ENCODE measurements around the gene DCAF7.

The DCAF7 gene

DNA sequence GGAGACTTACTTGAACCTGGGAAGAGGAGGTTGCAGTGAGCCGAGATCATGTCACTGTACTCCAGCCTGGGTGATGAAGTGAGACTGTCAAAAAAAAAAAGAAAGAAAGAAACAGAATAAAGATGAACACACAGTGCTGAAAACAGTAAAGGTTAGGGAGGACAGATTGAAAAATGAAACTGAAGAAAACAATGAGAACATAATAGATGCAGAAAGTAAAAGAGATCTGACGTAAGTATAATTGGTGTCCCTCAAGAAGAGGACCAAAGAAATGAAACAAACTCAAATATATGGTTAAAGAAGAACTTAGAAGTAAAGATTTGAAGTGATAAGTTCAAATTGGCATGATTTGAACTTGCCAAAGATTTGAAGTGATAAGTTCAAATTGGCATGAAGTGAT is 7.1 kb downstream of the DCAF7 start:
- TF ChIP-seq, protein P1, sequence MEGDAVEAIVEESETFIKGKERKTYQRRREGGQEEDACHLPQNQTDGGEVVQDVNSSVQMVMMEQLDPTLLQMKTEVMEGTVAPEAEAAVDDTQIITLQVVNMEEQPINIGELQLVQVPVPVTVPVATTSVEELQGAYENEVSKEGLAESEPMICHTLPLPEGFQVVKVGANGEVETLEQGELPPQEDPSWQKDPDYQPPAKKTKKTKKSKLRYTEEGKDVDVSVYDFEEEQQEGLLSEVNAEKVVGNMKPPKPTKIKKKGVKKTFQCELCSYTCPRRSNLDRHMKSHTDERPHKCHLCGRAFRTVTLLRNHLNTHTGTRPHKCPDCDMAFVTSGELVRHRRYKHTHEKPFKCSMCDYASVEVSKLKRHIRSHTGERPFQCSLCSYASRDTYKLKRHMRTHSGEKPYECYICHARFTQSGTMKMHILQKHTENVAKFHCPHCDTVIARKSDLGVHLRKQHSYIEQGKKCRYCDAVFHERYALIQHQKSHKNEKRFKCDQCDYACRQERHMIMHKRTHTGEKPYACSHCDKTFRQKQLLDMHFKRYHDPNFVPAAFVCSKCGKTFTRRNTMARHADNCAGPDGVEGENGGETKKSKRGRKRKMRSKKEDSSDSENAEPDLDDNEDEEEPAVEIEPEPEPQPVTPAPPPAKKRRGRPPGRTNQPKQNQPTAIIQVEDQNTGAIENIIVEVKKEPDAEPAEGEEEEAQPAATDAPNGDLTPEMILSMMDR (conservative IDR thresholded peaks at IDR 0.05; ENCODE audit: low read length): no peak
- no peak overlapping the region for H3K4me3 ChIP-seq (ENCODE audit: low read length)
- DNase-seq (ENCODE audit: low read depth): no peak

DNA sequence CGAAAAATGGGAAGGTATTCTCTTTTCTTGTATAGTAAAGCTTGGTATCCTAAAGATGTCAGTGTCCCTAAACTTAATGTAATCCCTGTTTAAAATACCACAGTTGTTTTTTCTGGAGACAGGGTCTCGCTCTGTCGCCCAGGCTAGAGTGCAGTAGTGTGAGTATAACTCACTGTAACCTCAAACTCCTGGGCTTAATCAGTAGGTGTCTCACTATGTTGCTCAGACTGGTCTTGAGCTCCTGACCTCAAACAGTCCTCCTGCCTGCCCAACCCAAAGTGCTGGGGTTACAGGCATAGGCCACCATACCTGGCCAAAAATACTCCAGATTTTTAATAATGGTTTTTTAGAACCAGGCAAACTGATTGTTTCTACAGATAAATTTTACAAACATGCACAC is 8.2 kb downstream of the DCAF7 start:
- H3K4me3 ChIP-seq (ENCODE audit: low read length): no peak overlapping the region
- DNase-seq (ENCODE audit: low read depth): no peak
- TF ChIP-seq, protein P1 (conservative IDR thresholded peaks at IDR 0.05; ENCODE audit: low read length): no peak

DNA sequence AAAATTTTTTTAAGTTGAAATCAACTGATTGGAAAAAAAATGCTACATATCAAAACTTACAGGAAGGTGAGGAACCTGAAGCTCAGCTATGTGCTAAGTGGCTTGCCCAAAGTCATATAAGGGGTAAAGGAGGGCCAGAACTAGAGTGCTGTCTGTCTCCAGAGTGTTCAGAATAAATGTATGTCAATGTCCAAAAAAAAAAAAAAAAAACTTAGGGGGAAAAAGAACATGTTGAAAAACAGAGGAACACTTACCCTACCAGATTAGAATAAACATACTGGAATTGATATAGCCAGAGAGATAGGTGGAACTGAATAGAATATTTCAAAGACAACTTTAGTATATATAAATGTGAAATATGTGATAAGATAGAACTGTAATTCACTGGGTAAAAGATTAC is 11.5 kb downstream of the DCAF7 start:
- TF ChIP-seq, protein P1 (conservative IDR thresholded peaks at IDR 0.05; ENCODE audit: low read length): no peak
- H3K4me3 ChIP-seq (ENCODE audit: low read length): no peak overlapping the region
- DNase-seq (ENCODE audit: low read depth): no peak

- no peak overlapping the region for H3K4me3 ChIP-seq (ENCODE audit: low read length)
- TF ChIP-seq, protein P1 (conservative IDR thresholded peaks at IDR 0.05; ENCODE audit: low read length): no peak
- DNase-seq (ENCODE audit: low read depth): no peak
Measured at GRCh38 chr17:63563339-63563738, 13.1 kb downstream of the DCAF7 start.

- TF ChIP-seq, protein P1 (conservative IDR thresholded peaks at IDR 0.05; ENCODE audit: low read length): no peak
- H3K4me3 ChIP-seq (ENCODE audit: low read length): no peak overlapping the region
- no peak for DNase-seq (ENCODE audit: low read depth)
Measured at GRCh38 chr17:63564562-63564961, 14.3 kb downstream of the DCAF7 start.

DNA sequence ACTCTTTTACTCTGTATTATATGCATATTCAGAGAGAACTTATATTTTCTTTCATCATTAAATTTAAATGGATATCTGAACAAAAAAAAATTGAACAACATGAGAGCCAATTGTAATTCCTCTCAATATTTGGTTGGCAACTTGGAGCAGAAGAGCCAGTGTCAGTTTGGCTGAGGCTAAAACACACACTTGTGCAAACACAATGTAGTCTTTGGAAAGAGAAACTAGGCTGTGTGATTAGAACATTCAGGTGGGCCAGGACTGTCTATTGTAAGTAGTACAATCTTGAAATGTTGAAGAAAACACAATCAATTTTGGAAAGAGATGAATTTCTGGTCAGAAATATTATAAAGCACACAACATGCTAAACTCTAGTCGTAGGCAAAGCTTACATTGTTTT is 17.0 kb downstream of the DCAF7 start:
- TF ChIP-seq, protein P1 (conservative IDR thresholded peaks at IDR 0.05; ENCODE audit: low read length): no peak
- DNase-seq (ENCODE audit: low read depth): no peak
- H3K4me3 ChIP-seq (ENCODE audit: low read length): no peak overlapping the region

- H3K4me3 ChIP-seq (ENCODE audit: low read length): no peak overlapping the region
- TF ChIP-seq, protein P1 (conservative IDR thresholded peaks at IDR 0.05; ENCODE audit: low read length): no peak
- DNase-seq (ENCODE audit: low read depth): no peak
Measured at GRCh38 chr17:63568563-63568962, 18.3 kb downstream of the DCAF7 start.

Measured in AG10803 (cell line).